ENCODE results near the gene GLS2.
"Not testable (repeated sequence)": the region's sequence is repeated elsewhere in the genome, so short reads cannot be mapped to it uniquely, and the experiment has no call there.

DNA sequence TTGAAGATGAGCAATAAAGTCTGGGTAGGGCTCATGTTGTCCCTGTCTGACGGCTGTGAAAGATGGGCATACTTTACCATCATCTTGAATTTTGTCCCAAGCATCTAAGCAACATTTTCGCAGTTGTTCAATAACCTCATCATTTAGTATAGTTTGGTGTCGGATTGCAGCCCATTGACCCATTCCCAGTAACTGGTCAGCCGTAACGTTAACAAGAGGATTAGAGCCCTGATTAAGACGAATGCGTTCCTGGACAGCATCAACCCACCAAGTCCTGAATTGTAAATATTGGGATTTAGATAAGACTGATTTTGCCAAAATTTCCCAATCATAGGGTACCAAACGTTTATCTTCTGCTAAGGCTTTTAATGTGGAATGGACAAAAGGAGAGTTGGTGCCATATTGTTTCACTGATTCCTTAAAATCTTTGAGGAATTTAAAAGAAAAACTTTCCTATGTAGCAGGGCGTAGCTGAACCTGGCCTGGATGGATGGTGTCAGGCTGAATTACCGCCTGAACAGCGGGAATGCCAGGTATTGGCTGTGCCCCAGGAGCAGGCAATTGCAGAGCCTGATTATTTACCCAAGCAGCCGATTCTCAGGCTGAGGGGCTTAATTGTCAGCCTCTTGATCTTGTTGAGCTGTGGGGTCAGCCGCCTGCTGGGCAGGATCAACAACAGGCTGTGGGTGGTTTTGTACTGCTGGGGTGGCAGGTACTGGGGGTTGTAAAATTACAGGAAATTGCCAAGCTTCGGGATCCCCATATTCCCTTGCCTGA lies 10.4 kb upstream of the GLS2 start:
- not testable (repeated sequence) for TF ChIP-seq ZNF174 (tag by site-specific recombination; IDR thresholded peaks at IDR 0.05); ZNF501 (tag by site-specific recombination; IDR thresholded peaks at IDR 0.05); ZNF23 (tag by site-specific recombination; IDR thresholded peaks at IDR 0.05; ENCODE audit: borderline replicate concordance)
- TF ChIP-seq, protein P1, sequence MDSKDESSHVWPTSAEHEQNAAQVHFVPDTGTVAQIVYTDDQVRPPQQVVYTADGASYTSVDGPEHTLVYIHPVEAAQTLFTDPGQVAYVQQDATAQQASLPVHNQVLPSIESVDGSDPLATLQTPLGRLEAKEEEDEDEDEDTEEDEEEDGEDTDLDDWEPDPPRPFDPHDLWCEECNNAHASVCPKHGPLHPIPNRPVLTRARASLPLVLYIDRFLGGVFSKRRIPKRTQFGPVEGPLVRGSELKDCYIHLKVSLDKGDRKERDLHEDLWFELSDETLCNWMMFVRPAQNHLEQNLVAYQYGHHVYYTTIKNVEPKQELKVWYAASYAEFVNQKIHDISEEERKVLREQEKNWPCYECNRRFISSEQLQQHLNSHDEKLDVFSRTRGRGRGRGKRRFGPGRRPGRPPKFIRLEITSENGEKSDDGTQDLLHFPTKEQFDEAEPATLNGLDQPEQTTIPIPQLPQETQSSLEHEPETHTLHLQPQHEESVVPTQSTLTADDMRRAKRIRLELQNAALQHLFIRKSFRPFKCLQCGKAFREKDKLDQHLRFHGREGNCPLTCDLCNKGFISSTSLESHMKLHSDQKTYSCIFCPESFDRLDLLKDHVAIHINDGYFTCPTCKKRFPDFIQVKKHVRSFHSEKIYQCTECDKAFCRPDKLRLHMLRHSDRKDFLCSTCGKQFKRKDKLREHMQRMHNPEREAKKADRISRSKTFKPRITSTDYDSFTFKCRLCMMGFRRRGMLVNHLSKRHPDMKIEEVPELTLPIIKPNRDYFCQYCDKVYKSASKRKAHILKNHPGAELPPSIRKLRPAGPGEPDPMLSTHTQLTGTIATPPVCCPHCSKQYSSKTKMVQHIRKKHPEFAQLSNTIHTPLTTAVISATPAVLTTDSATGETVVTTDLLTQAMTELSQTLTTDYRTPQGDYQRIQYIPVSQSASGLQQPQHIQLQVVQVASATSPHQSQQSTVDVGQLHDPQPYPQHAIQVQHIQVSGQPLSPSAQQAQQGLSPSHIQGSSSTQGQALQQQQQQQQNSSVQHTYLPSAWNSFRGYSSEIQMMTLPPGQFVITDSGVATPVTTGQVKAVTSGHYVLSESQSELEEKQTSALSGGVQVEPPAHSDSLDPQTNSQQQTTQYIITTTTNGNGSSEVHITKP (tag by site-specific recombination; IDR thresholded peaks at IDR 0.05) = not testable (repeated sequence)
- TF ChIP-seq, protein P2, sequence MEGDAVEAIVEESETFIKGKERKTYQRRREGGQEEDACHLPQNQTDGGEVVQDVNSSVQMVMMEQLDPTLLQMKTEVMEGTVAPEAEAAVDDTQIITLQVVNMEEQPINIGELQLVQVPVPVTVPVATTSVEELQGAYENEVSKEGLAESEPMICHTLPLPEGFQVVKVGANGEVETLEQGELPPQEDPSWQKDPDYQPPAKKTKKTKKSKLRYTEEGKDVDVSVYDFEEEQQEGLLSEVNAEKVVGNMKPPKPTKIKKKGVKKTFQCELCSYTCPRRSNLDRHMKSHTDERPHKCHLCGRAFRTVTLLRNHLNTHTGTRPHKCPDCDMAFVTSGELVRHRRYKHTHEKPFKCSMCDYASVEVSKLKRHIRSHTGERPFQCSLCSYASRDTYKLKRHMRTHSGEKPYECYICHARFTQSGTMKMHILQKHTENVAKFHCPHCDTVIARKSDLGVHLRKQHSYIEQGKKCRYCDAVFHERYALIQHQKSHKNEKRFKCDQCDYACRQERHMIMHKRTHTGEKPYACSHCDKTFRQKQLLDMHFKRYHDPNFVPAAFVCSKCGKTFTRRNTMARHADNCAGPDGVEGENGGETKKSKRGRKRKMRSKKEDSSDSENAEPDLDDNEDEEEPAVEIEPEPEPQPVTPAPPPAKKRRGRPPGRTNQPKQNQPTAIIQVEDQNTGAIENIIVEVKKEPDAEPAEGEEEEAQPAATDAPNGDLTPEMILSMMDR (tag by site-specific recombination; IDR thresholded peaks at IDR 0.05) = not testable (repeated sequence)
- TF ChIP-seq, protein P3, sequence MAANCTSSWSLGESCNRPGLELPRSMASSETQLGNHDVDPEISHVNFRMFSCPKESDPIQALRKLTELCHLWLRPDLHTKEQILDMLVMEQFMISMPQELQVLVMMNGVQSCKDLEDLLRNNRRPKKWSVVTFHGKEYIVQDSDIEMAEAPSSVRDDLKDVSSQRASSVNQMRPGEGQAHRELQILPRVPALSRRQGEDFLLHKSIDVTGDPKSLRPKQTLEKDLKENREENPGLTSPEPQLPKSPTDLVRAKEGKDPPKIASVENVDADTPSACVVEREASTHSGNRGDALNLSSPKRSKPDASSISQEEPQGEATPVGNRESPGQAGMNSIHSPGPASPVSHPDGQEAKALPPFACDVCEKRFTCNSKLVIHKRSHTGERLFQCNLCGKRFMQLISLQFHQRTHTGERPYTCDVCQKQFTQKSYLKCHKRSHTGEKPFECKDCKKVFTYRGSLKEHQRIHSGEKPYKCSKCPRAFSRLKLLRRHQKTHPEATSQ (tag by site-specific recombination; IDR thresholded peaks at IDR 0.05) = not testable (repeated sequence)
- TF ChIP-seq, protein P4, sequence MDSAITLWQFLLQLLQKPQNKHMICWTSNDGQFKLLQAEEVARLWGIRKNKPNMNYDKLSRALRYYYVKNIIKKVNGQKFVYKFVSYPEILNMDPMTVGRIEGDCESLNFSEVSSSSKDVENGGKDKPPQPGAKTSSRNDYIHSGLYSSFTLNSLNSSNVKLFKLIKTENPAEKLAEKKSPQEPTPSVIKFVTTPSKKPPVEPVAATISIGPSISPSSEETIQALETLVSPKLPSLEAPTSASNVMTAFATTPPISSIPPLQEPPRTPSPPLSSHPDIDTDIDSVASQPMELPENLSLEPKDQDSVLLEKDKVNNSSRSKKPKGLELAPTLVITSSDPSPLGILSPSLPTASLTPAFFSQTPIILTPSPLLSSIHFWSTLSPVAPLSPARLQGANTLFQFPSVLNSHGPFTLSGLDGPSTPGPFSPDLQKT (IDR thresholded peaks at IDR 0.05; ENCODE audit: borderline replicate concordance, low read depth, low read length) = not testable (repeated sequence)
